H1 (cell line): ENCODE results near the gene LYL1. TPM values are rescaled to one million over a fixed set of nuclear protein-coding genes. Genes with fewer than 3 reads are reported as not detected.
A peak's percentile ranks its signal among the peaks of the same experiment; 100 is the strongest.

ENCODE experiments used
- BACH1 ChIP-seq: IDR thresholded peaks from 2 replicates; pipeline ENCODE4 v1.6.1; 2012; ENCODE audit warnings: low read length, improper control_type of control experiment
- CREB1 ChIP-seq: IDR thresholded peaks from 2 replicates; pipeline ENCODE4 v1.6.1; 2012; ENCODE audit warnings: inconsistent platforms
- HDAC6 ChIP-seq: IDR thresholded peaks from one replicate; pipeline ENCODE4 v1.7.1; 2012; ENCODE audit warnings: low read depth, mild to moderate bottlenecking, inconsistent platforms, low read length, moderate library complexity
- JUND ChIP-seq: IDR thresholded peaks from 2 replicates; pipeline ENCODE4 v1.6.1; 2011; ENCODE audit warnings: mild to moderate bottlenecking, improper control_type of control experiment, low read length
- MAFK ChIP-seq: IDR thresholded peaks from 2 replicates; pipeline ENCODE4 v1.6.1; 2012; ENCODE audit warnings: low read depth, mild to moderate bottlenecking, improper control_type of control experiment, low read length
- NANOG ChIP-seq: IDR thresholded peaks from 2 replicates; pipeline ENCODE4 v1.6.1; 2011; ENCODE audit warnings: low read length, low read depth, mild to moderate bottlenecking, inconsistent platforms; ENCODE audit not compliant: insufficient read depth, poor library complexity, severe bottlenecking
- RAD21 ChIP-seq, 2 experiments: IDR thresholded peaks in 1 of 2; conservative IDR thresholded peaks in 1 of 2; 2 replicates each; pipeline ENCODE4 v1.6.1; 2011; ENCODE audit warnings: low read depth in 2 of 2, low read length in 2 of 2, improper control_type of control experiment in 1 of 2, inconsistent platforms in 1 of 2, mild to moderate bottlenecking in 1 of 2, moderate library complexity in 1 of 2
- SIN3A ChIP-seq, 2 experiments: IDR thresholded peaks in 1 of 2; conservative IDR thresholded peaks in 1 of 2; 2 replicates each; pipeline ENCODE4 v1.6.1; 2011 to 2012; ENCODE audit warnings: low read length in 2 of 2, improper control_type of control experiment in 1 of 2, low read depth in 1 of 2, mild to moderate bottlenecking in 1 of 2
- SP1 ChIP-seq: IDR thresholded peaks from 2 replicates; pipeline ENCODE4 v1.6.1; 2011; ENCODE audit warnings: low read depth, low read length
- TBP ChIP-seq: IDR thresholded peaks from 2 replicates; pipeline ENCODE4 v1.6.1; 2011; ENCODE audit warnings: low read depth, low read length, improper control_type of control experiment
- polyA plus RNA-seq, 7 experiments: library from polyadenylated mRNA; depleted of rRNA in 3 of 7; stranded (reverse) in 5 of 7; unstranded in 2 of 7; fragments of >200 nt in 5 of 7; fragments of 200-250 nt in 2 of 7; gene quantifications; 1 replicate in 5 of 7; 2 replicates in 1 of 7; 4 replicates in 1 of 7; pipeline versions ENCODE4 v1.2.1 to v1.2.3, GENCODE V29; 2011 to 2013; ENCODE audit warnings: missing spikeins in 2 of 7, mixed read lengths in 2 of 7
- total RNA-seq: library from RNA; stranded (reverse); fragmentation: NEBNext Ultra II Directional; extraction: Animal tissue kit (Norgen Biotek cat#: 25700); gene quantifications from 2 replicates; pipeline ENCODE4 v1.2.1, GENCODE V29; 2021

LYL1 gene
- total and polyA plus RNA-seq, 2 of the 8 experiments (the other 6 are each of a cell fraction or from before 2014, with no cell fraction given) = 0.58 to 0.76 TPM

GRCh38 chr19:13093407-13094105 is 9.1 kb downstream of the LYL1 start (continued):
- TF ChIP-seq SIN3A (conservative IDR thresholded peaks at IDR 0.05 in 1 of 2, IDR thresholded peaks at IDR 0.05 in 1 of 2; ENCODE audit: low read depth in 1 of 2, low read length in 2 of 2) (0 out of 4 replicates have a peak, but pooled peaks of 1 of the 2 experiments have one; percentile 54), SP1 (0 out of 2 replicates have a peak, but pooled peaks have one; percentile 25), BACH1 (peak; percentile 33; the same call in 1 of the 2 replicates), RAD21 (IDR thresholded peaks at IDR 0.05 in 1 of 2, conservative IDR thresholded peaks at IDR 0.05 in 1 of 2; ENCODE audit: low read depth in 2 of 2, low read length in 2 of 2) (peak; percentile 99), JUND (0 out of 2 replicates have a peak, but pooled peaks have one; percentile 36), TBP (no peak), NANOG (peak; percentile 23), CREB1 (peak; percentile 83), HDAC6 (no peak), MAFK (no peak)
